Measurements from ENCODE around the gene PIK3C2A.

Gene PIK3C2A

GRCh38 chr11:17171916-17172315 is 35.9 kb downstream of the PIK3C2A start:
- TF ChIP-seq CTCF (IDR thresholded peaks at IDR 0.05) = no peak
- Histone ChIP-seq H3K4me3 (ENCODE audit: low read depth in 1 of 2, low read length in 1 of 2) (no peak overlapping the region), H3K36me3 (peaks cover 13% of the 10 kb centered on the region), H3K9me3 (no peaks in the 10 kb centered on the region), H3K27ac (no peak overlapping the region), H3K27me3 (no peaks in the 10 kb centered on the region), H3K4me1 (ENCODE audit: control insufficient read depth in 1 of 2, insufficient read depth in 1 of 2, low read depth in 1 of 2, low read length in 1 of 2) (no peaks in the 10 kb centered on the region)

GRCh38 chr11:17171343-17171742 is 36.4 kb downstream of the PIK3C2A start:
- Histone ChIP-seq H3K27me3 (no peaks in the 10 kb centered on the region), H3K4me1 (ENCODE audit: control insufficient read depth in 1 of 2, insufficient read depth in 1 of 2, low read depth in 1 of 2, low read length in 1 of 2) (no peaks in the 10 kb centered on the region), H3K36me3 (peaks cover 13% of the 10 kb centered on the region), H3K9me3 (no peaks in the 10 kb centered on the region), H3K27ac (no peak overlapping the region), H3K4me3 (ENCODE audit: low read depth in 1 of 2, low read length in 1 of 2) (no peak overlapping the region)
- TF ChIP-seq CTCF (IDR thresholded peaks at IDR 0.05) = no peak

- TF ChIP-seq CTCF (IDR thresholded peaks at IDR 0.05) = no peak
- no peak overlapping the region for H3K4me3 ChIP-seq (ENCODE audit: low read depth in 1 of 2, low read length in 1 of 2)
- peaks cover 13% of the 10 kb centered on the region for H3K36me3 ChIP-seq
- H3K9me3 ChIP-seq = no peaks in the 10 kb centered on the region
- H3K4me1 ChIP-seq (ENCODE audit: control insufficient read depth in 1 of 2, insufficient read depth in 1 of 2, low read depth in 1 of 2, low read length in 1 of 2) = peaks cover 6% of the 10 kb centered on the region in 2 experiments
- H3K27me3 ChIP-seq = no peaks in the 10 kb centered on the region
- no peak overlapping the region for H3K27ac ChIP-seq
These were observed 37.9 kb downstream of the PIK3C2A start for GRCh38 chr11:17169876-17170275.

GRCh38 chr11:17165247-17165890 is 42.4 kb downstream of the PIK3C2A start:
- Histone ChIP-seq H3K4me1 (ENCODE audit: control insufficient read depth in 1 of 2, insufficient read depth in 1 of 2, low read depth in 1 of 2, low read length in 1 of 2) (peaks cover 24 to 26% of the 10 kb centered on the region in 2 experiments), H3K36me3 (peaks cover 13% of the 10 kb centered on the region), H3K27ac (peak overlapping the region; percentile 68), H3K27me3 (no peaks in the 10 kb centered on the region), H3K9me3 (no peaks in the 10 kb centered on the region), H3K4me3 (ENCODE audit: low read depth in 1 of 2, low read length in 1 of 2) (peak overlapping the region in 1 of 2 experiments; percentile 16)
- TF ChIP-seq CTCF (IDR thresholded peaks at IDR 0.05) = no peak

GRCh38 chr11:17164361-17165246 is 43.2 kb downstream of the PIK3C2A start:
- Histone ChIP-seq H3K4me1 (ENCODE audit: control insufficient read depth in 1 of 2, insufficient read depth in 1 of 2, low read depth in 1 of 2, low read length in 1 of 2) (peaks cover 24 to 26% of the 10 kb centered on the region in 2 experiments), H3K9me3 (no peaks in the 10 kb centered on the region), H3K4me3 (ENCODE audit: low read depth in 1 of 2, low read length in 1 of 2) (peak overlapping the region in 1 of 2 experiments; percentile 16), H3K36me3 (peaks cover 13% of the 10 kb centered on the region), H3K27ac (peak overlapping the region; percentile 68), H3K27me3 (no peaks in the 10 kb centered on the region)
- TF ChIP-seq CTCF (IDR thresholded peaks at IDR 0.05) = no peak

Data from neutrophil (primary cell).